ENCODE data around the gene FKBP2. TPM values are rescaled to one million over a fixed set of nuclear protein-coding genes. Genes with fewer than 3 reads are reported as not detected.

FKBP2 gene
- total RNA-seq, 1 donor from 2014 or later: 45.5 TPM

- intact Hi-C loops (cut with micrococcal nuclease): no loop called here
- Histone ChIP-seq H3K9me3 (replicated peaks) (no peaks in the 10 kb centered on the region), H3K27me3 (ENCODE audit: low read depth) (no peaks in the 10 kb centered on the region), H3K4me3 (peak overlapping the region; percentile 85), H3K4me1 (peaks cover 64% of the 10 kb centered on the region), H3K36me3 (peaks cover 24% of the 10 kb centered on the region), H3K27ac (replicated peaks) (peak overlapping the region; percentile 98)
- DNase-seq: peak; percentile 71
- TF ChIP-seq CTCF (IDR thresholded peaks at IDR 0.05; ENCODE audit: borderline replicate concordance): no peak
These were observed 28.1 kb downstream of the FKBP2 start for GRCh38 chr11:64268893-64269539.

- no peaks in the 10 kb centered on the region for H3K27me3 ChIP-seq (ENCODE audit: low read depth)
- H3K4me3 ChIP-seq: peak overlapping the region; percentile 85
- H3K36me3 ChIP-seq: peaks cover 19% of the 10 kb centered on the region
- H3K9me3 ChIP-seq (replicated peaks): no peaks in the 10 kb centered on the region
- TF ChIP-seq CTCF (IDR thresholded peaks at IDR 0.05; ENCODE audit: borderline replicate concordance): no peak
- peak; percentile 98 for DNase-seq
- peaks cover 64% of the 10 kb centered on the region for H3K4me1 ChIP-seq
- intact Hi-C loops (cut with micrococcal nuclease): no loop called here
- peak overlapping the region; percentile 98 for H3K27ac ChIP-seq (replicated peaks)
These were observed 28.8 kb downstream of the FKBP2 start for GRCh38 chr11:64269540-64270220.

- no peaks in the 10 kb centered on the region for H3K9me3 ChIP-seq (replicated peaks)
- H3K4me3 ChIP-seq: no peak overlapping the region
- peaks cover 36% of the 10 kb centered on the region for H3K4me1 ChIP-seq
- H3K36me3 ChIP-seq: peaks cover 36% of the 10 kb centered on the region
- no peak for TF ChIP-seq CTCF (IDR thresholded peaks at IDR 0.05; ENCODE audit: borderline replicate concordance)
- no peak for DNase-seq
- H3K27ac ChIP-seq (replicated peaks): no peak overlapping the region
- no peaks in the 10 kb centered on the region for H3K27me3 ChIP-seq (ENCODE audit: low read depth)
- intact Hi-C loops (cut with micrococcal nuclease): no loop called here
These were observed 34.3 kb downstream of the FKBP2 start for GRCh38 chr11:64275031-64275800.

DNA sequence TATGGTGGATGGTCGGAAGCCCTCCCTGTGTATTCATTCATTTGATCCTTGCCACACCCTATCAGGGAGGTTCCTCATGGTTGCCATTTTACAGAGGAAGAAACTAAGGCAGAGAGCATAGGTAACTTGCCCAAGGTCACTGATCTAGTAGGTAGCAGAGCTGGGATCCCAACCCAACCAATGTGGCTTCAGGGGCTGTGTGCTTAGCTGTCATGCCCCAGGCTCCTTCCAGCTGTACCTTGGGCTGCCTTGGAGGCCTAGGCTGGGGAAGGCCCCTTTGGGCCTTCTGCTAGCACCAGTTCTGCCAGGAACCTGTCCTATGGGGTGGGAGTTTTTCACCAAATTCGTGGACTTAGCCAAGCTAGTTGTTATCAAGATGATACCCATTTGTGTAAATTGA, 34.9 kb downstream of the FKBP2 start:
- Histone ChIP-seq H3K27ac (replicated peaks) (no peak overlapping the region), H3K4me3 (no peak overlapping the region), H3K4me1 (peaks cover 32% of the 10 kb centered on the region), H3K9me3 (replicated peaks) (no peaks in the 10 kb centered on the region), H3K36me3 (peaks cover 40% of the 10 kb centered on the region), H3K27me3 (ENCODE audit: low read depth) (no peaks in the 10 kb centered on the region)
- DNase-seq: no peak
- intact Hi-C loops (cut with micrococcal nuclease): no loop called here
- no peak for TF ChIP-seq CTCF (IDR thresholded peaks at IDR 0.05; ENCODE audit: borderline replicate concordance)

DNA sequence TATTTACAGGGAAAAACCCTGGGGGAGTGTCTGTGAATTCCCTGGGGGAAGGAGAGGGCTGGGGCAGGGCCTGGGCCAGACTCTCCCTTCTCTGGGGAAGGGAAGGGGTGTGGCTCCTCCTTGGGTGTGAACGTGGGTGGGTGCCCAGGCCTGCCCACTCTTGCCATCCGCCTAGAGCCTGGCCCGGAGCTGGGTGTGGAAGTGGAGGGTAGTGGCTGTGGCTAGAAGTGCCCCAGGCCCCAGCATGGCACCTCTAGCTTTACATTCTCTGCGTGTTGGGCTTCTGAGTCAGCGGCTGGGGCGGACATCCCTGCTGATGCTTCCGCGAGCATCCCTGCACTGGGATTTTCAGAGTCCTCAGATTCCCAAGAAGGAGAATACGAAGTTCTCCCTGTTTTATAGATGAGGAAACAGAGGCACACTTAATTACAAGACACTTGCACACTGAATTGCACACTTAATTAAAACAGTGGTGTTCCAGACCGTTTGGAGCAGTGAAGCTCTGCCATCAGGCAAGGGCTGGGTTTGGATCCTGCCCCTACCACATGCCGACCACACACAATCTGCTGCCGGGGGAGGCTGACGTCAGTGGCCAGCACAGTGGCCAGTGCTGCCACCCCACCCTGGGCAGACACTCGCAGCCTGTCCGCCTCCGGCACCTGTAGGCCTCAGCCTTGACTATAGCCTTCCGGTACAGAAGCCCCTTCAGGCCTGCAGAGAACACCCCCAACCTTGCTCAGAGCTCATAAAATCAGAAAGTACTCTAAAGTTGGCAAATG, 35.9 kb downstream of the FKBP2 start:
- no peak overlapping the region for H3K27ac ChIP-seq (replicated peaks)
- TF ChIP-seq CTCF (IDR thresholded peaks at IDR 0.05; ENCODE audit: borderline replicate concordance): no peak

More for the DNA sequence above, 35.9 kb downstream of the FKBP2 start:
- H3K9me3 ChIP-seq (replicated peaks): no peaks in the 10 kb centered on the region
- intact Hi-C loops (cut with micrococcal nuclease): no loop called here
- DNase-seq: no peak
- peaks cover 50% of the 10 kb centered on the region for H3K36me3 ChIP-seq
- peaks cover 37% of the 10 kb centered on the region for H3K4me1 ChIP-seq
- no peaks in the 10 kb centered on the region for H3K27me3 ChIP-seq (ENCODE audit: low read depth)
- no peak overlapping the region for H3K4me3 ChIP-seq
